NOMO-1 (cell line): ENCODE data around the gene PET100.

Experiments used
- DNase-seq, 2 experiments: peaks; one replicate each; lab custom pipeline; 2025; ENCODE audit not compliant: unreplicated experiment in 2 of 2; lab: John Stamatoyannopoulos, UW

Gene PET100, protein sequence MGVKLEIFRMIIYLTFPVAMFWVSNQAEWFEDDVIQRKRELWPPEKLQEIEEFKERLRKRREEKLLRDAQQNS

DNA sequence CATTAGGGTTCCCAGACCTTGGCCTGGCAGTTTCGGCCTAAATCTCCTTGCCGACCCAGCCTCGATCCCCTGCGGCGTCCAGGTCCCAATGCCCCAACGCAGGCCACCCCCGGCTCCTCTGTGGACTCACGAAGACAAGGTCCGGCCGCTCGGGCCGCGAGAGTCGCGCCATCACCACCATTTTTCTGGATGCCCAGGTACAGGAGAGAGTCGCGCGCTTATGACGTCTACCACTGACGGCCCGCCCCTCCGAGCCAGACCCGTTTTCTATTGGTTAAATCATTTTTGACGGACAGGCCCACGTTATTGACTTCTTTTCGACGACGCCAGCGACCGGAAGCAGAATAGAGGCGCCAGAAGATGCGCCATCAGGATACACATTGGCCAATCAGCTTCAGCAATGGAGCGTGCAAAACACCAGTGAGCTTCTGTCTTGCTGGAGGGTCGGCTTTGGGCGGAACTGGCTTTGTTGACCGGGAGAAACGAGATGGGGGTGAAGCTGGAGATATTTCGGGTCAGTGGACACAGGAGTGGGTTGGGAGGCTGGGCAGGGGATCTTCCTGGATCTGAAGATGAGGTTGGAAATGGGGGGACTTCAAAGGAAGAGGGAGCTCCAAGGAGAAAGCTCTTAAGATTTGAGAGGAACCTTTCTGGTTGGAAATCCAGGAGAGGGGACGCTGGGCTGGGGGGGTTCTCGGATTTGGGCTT, at the start of gene PET100, which contains the start of gene XAB2:
TSS of gene PET100 (plus strand) at position 447 of the 708 bp plus-strand sequence. CDS start at position 488, 41 bp downstream.
TSS of gene XAB2 (minus strand) at position 199 of the 708 bp plus-strand sequence. CDS start at position 181, 18 bp downstream.
- peak; percentile 98 to 99 for DNase-seq

DNA sequence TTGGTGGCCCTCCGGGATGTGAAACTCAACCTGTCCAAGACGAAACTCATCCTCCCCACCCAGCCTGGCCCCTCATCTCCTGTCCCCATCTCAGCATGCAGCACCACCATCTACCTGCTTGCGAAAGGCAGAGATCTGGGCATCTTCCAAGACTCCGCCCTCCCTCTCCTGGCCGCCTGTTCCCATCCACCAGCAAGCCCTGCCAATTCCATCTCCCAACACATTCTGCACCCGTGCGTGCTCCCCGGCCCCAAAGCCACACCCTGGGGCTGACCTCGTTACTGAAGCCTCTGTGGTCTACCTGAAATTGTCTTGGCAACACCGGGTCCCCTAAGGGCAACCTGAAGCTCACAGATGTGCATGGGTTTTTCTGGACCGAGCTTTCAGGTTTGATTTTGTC, 47.1 kb upstream of the PET100 start:
- DNase-seq: no peak

DNA sequence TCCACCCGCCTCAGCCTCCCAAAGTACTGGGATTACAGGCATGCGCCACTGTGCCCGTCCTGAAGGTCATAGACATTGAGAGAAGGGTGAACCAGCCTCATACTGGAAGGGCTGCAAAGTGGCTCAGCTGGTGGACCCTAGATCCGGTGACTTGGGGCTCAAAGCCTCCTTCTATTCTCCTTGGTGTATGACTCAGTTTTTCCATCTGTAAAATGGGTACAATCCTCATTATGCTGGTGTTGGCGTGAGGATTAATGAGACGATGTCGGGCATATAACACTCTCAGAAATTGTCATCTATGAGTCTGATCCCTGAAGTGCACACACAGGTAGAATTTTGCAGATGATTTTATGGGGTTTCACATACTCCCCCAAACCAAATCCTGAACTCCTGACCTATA, 39.8 kb upstream of the PET100 start:
- no peak for DNase-seq

DNA sequence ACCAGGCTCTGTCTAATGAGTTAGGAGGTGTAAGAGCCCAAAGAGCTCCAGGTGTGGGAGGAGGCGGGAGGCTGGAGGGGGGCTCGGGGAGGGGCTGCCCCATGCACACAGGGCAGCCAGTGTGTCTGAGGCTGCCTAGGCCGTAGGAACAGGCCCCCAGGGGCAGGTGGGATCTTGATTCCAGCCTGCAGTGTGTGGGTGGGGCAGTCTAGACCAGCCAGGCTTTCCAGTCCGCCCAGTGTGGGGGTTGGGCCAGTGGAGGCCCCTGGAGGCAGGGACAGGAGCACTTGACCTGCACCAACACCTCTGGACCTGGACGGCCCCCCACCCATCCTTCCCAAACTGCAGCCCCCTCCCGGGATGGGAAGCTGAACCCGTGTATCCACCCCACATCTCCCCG, 39.3 kb upstream of the PET100 start:
- no peak for DNase-seq

DNA sequence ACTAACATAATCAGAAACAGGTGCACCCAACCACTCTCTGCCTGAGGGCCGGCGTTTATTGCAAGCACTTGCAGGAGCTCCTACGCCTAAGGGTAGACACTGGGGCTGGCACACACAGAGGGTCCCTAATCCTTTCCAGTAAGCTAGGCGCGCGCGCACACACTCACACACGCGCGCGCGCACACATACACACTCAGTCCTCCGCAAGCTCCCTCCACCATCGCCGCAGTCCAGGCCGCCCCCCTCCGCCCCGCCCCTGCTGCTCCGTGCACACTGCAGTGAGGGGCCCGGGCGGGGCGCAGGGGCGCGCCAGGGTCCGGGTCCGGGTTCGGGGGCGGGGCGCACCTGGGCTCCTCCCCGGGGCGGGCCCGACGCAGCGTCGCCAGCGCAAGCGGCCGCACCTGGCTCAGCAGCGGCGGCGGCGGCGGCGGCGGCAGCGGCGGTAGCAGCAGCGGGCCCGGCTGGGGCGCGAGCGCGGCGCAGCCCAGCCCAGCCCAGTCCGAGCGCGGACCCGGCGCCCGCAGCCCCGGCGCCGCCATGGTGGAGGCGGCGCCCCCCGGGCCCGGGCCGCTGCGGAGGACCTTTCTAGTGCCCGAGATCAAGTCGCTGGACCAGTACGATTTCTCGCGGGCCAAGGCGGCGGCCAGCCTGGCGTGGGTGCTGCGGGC, 34.0 kb upstream of the PET100 start, which contains the start of gene CAMSAP3:
TSS of gene CAMSAP3 (plus strand) at position 398 of the 668 bp plus-strand sequence. CDS start at position 538, 140 bp downstream.
- peak; percentile 47 to 48 for DNase-seq

DNA sequence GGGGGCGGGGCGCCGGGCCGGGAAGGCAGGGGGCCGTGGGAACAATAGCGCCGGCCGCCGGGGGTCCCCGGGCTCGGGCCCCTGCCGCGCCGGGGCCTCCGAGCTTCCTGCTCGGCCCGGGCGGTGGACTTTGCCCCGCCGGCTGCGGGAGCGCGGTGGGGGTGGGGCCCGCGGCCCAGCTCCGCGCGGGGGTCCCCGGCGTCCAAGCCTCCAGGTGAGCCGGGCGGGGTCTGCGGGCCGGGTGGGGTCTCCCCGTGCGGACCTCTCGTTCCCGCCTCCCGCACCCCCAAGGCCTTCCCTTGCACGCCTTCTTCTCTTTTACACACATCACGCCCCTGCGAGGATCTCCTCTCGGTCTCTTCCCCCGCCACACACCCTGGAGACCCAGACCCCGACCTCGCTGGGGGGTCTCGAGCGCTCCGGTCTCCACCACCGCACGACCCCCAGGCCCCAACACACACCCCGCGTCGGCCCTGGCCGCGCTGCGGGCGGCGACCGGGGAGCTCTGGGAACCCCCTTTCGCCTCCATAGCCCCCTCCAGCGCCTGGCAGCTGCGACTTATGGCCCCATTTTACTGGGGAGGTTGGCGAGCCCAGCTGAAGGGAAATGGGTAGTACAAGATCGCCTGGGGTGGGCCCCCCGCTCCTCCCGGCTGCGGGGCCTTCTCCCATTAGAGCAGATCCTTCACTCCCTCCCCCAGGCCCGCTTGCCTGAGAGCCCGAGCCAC, 33.2 kb upstream of the PET100 start:
- DNase-seq: no peak

DNA sequence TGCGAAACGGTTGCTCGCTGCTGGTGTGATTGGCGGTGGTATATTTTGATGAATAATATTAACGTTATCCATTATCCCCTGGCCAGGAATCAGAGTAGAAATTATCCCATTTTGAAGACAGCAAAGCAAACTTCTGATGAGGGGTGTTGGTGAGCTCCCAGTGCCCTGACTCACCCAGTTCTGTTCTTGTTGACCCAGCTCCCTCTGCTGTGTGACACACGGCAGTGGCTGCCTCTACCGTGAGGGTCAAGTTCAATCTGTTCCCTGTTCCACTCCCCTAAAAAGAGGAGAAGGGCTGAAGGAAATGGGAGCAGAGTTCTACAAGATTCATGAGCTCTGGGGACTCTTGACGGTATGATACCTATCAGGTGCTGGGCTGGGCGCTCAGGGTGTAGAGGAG, 31.9 kb upstream of the PET100 start:
- no peak for DNase-seq

DNA sequence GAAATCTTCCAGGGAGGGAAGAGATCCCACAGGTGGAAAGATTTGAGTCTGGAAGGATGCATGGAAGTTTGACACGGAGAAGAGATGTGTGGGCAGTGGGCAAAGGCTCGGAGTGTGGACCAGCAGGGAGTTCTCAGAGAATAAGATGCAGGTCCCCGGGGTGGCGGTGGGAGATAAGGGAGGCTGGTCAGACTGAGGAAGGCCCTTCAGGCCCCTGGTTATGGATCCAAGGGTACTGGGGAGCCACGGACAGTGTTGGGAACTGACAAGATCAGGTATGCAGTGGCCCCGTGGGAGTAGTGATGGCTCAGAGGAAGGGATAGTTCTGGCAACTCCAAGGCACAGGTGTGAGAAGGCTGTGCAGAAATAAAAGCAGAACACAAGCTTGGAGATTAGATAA, 31.4 kb upstream of the PET100 start:
- DNase-seq: no peak

DNA sequence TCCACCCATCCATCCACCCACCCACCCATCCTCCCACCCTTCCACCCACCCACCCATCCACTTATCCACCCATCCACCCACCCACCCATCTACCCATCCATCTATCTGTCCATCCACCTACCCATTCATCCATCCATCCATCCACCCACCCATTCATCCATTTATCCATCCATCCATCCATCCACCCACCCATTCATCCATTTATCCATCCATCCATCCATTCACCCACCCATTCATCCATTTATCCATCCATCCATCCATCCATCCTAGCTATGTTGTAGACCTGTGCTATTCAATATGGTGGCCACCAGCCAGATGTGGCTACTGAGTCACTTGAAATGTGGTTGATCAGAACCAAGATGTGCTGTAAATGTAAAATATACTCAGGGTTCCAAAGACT, 28.9 kb upstream of the PET100 start:
- no peak for DNase-seq

DNA sequence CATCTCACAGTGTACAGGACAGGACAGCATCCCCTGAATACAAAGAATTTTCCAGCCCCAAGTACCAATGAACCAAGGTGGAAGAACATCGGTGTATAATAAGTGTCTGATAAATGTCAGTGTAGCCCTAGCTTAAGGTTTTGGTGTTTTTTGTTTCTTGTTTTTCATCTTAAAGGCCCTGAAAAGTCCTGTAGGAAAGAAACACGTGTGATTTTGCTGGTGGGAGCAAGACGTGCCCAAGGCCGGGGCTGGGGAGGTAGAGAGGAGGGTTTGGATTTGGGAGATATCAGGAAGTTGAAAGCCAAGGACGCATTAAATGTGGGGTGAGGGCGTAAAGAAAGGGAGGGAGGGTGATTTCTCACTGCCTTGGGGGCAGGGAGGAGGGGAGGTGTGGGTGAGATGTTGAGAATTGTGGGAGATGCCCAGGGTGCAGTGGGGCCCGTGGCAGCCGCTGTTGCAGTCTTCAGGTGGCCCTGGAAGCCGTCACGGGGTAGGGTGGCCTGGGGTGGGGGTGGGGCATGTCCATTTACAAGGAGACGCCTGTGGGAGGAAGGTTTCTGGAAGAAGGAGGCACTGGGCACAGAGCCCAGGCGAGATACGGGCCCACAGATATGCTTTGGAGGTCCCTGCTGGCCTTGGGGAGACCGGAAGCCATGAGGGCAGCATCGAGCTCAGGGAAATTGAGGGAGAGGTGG, 27.2 kb upstream of the PET100 start:
- DNase-seq: no peak

DNA sequence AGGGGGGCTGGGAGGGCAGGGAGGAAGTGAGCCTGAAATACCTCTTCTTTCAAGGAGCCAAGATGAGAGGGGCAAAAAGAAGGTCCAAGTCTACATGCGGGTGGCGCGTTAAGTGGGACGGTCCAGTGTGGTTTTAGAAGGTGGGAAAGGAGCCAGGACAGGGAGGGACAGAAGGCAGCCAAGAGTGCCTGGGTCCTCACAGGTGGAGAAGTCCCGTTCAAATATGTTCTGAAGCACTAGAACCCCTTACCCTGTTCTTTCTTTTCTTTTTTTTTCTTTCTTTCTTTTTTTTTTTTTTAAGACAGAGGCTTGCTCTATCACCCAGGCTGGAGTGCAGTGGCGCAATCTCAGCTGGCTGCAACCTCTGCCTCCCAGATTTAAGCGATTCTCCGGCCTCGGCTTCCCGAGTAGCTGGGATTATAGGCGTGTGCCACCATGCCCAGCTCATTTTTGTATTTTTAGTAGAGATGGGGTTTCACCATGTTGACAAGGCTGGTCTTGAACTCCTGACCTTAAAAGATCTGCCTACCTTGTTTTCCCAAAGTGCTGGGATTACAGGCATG, 26.6 kb upstream of the PET100 start:
- no peak for DNase-seq

DNA sequence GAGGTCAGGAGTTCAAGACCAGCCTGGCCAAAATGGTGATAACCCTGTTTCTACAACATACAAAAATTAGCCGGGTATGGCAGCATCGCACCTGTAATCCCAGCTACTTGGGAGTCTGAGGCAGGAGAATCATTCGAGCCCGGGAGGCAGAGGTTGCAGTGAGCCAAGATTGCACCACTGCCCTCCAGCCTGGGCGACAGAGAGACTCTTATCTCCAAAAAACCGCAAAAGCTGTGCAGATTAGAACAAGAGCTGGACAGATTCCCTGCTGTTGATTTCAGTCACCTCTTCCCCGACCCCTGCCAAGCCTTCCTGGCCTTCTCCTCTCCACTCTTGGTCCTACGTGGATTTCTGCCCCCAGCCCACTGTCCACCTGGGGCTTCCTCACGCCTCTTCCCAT, 25.7 kb upstream of the PET100 start:
- DNase-seq: no peak

DNA sequence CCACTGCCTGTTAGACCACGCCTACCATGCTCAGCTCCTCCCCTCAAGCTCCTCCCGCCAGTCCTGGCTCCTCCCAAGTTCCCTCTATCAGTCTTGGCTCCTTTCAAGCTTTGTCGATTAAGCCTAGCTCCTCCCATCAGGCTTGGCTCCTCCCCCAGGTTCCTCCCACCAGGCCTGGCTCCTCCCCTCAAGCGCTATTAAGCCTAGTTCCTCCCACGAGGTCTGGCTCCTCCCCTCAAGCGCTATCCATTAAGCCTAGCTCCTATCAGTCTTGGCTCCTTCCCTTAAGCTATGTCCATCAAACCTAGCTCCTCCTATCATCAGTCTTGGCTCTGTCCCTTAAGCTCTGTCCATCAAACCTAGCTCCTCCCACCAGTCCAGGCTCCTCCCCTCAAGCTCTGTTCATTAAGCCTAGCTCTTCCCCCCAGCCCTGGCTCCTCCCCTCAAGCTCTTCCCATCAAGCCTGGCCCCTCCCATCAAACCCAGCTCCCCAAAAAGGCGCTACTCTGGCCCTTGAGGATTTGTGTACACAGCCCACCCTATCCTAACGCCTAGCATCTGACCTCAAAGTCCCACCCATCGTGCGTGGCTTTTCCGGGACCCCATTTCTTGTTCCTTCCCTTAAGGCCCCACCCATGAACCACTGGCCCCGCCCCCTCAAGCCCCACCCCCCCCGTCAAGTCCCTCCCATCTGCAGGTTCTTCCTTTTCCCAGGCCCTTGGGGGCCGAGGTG, 23.9 kb upstream of the PET100 start:
- peak in 1 of 2 experiments; percentile 18 for DNase-seq

DNA sequence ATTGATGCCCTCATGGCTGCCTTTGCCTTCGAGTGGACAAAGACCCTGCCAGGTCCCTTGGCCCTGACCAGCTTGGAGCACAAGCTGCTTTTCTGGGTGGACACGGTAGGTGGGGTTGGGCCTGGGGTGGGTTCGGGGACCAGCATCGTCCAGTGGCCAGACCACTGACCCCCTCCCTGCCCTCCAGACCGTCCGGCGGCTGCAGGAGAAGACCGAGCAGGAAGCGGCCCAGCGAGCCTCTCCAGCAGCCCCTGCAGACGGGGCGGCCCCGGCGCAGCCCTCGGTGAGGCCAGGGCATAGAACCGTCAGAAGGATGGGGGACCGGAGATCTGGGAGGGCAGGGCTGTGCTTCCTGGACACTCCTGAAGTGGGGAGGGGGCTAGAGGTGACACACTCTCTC, 23.3 kb upstream of the PET100 start:
- no peak for DNase-seq

DNA sequence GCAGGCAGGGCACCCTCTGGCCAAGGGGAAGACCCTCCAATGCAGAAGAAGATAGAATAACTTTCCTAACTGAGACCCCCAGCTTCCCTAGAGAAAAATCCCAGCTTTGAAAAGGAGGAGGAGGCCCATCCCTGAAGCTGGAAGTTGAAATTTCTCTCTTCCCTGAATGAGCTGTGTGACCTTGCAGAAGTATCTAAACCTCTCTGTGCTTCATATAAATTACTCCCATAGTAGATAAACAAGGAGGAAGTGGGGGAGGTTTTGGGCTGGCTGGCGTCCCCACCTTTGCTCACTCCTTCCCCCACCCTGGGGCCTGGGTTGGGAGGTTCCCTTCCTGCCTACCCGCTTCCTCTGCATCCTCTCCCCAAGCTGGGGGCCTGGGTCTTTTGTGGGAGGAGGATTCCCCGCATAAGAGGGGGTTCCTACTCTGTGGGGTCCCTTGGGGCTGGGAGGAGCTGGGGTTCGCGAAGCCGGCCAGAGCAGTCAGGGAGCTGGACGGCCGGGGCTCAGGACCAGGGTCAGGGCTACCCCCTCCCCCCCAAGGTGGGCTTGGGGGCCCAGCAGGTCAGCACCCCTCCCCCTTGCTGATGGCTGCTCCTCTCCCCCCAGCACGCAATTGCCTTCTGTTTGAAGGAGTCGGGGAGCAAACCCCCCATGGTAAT, 22.2 kb upstream of the PET100 start:
- no peak for DNase-seq

DNA sequence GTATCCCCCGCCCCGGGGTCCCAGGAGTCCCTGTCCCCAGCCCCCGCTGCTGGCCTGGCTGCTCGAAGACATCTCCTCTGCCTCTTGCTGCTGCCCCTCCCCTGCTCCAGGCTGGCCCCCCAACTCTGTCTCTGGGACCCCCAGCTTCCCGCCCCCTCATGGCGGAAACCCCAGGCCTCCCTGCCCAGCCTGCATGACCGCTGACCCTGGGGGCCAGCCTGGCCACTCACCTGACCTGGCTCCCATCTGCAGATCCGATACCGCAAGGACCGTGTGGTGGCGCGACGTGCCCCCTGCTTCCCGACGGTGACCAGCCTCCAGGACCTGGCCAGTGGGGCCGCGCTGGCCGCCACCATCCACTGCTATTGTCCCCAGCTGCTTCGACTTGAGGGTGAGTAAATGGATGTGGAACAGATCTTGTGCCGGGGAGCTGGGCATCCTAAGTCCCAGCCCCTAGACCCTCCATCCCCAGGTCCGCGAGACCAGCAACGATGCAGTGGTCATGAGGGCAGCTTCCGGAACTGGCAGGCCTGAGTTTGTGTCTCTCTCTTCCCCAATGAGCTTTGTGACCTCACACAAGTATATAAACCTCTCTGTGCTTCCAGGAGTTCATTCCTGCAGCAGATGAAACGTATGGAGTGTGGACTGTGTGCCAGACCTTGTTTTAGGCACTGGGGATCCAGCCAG, 21.6 kb upstream of the PET100 start:
- no peak for DNase-seq

DNA sequence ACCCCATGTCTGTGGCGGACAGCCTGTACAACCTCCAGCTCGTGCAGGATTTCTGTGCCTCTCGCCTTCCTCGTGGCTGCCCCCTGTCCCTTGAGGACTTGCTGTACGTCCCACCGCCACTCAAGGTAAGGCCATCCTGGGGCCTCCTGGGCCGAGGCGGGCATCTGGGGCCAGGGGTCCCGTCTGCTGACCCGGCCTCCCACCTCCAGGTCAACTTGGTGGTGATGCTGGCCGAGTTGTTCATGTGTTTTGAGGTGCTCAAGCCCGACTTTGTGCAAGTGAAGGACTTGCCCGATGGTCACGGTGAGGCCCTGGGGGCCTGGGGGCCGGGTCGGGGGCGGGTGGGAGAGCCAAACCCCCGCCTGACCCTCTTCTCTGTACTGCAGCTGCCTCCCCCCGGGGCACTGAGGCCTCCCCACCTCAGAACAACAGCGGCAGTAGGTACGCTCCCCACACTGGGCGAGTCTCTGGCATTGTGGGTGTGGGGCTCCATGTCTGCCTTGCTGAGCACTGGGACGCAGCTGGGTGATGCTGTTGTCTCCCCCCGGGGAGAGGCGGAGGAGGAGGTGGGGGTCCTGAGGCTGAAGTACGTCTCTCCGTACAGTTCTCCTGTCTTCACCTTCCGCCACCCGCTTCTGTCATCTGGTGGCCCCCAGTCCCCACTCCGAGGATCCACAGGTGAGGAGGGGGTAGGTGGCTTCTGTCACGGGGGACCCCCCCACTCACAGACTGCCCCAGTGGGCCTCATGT, 18.9 kb upstream of the PET100 start:
- no peak for DNase-seq
